H1 (cell line): Measurements from ENCODE around the gene VSX2. TPM values are rescaled to one million over a fixed set of nuclear protein-coding genes. Genes with fewer than 3 reads are reported as not detected.

Source experiments
- KDM4A ChIP-seq: IDR thresholded peaks from one replicate; pipeline ENCODE4 v1.7.1; 2012; ENCODE audit warnings: low read depth, mild to moderate bottlenecking, moderate library complexity, low read length, inconsistent platforms; ENCODE audit not compliant: severe bottlenecking
- RNF2 ChIP-seq: fragments of 200-900, 300-1000 bp; sonication (generic); IDR thresholded peaks from 2 replicates; pipeline ENCODE4 v1.7.1; 2016; ENCODE audit warnings: borderline replicate concordance, low read depth, mild to moderate bottlenecking, antibody characterized with exemption, low read length; ENCODE audit not compliant: poor library complexity, severe bottlenecking; ENCODE audit errors: missing control alignments
- YY1 ChIP-seq: IDR thresholded peaks from 2 replicates; pipeline ENCODE4 v1.6.1; 2011; ENCODE audit warnings: low read depth, mild to moderate bottlenecking, low read length
- polyA plus RNA-seq, 7 experiments: library from polyadenylated mRNA; depleted of rRNA in 3 of 7; stranded (reverse) in 5 of 7; unstranded in 2 of 7; fragments of >200 nt in 5 of 7; fragments of 200-250 nt in 2 of 7; gene quantifications; 1 replicate in 5 of 7; 2 replicates in 1 of 7; 4 replicates in 1 of 7; pipeline versions ENCODE4 v1.2.1 to v1.2.3, GENCODE V29; 2011 to 2013; ENCODE audit warnings: missing spikeins in 2 of 7, mixed read lengths in 2 of 7
- total RNA-seq: library from RNA; stranded (reverse); fragmentation: NEBNext Ultra II Directional; extraction: Animal tissue kit (Norgen Biotek cat#: 25700); gene quantifications from 2 replicates; pipeline ENCODE4 v1.2.1, GENCODE V29; 2021
- TF ChIP-seq, protein P1 (sequence below): IDR thresholded peaks from 2 replicates; pipeline ENCODE4 v1.6.1; 2012; ENCODE audit warnings: low read length, inconsistent platforms

Gene VSX2
- total and polyA plus RNA-seq, 2 of the 8 experiments (the other 6 are each of a cell fraction or from before 2014, with no cell fraction given): 0.08 to 0.22 TPM

DNA sequence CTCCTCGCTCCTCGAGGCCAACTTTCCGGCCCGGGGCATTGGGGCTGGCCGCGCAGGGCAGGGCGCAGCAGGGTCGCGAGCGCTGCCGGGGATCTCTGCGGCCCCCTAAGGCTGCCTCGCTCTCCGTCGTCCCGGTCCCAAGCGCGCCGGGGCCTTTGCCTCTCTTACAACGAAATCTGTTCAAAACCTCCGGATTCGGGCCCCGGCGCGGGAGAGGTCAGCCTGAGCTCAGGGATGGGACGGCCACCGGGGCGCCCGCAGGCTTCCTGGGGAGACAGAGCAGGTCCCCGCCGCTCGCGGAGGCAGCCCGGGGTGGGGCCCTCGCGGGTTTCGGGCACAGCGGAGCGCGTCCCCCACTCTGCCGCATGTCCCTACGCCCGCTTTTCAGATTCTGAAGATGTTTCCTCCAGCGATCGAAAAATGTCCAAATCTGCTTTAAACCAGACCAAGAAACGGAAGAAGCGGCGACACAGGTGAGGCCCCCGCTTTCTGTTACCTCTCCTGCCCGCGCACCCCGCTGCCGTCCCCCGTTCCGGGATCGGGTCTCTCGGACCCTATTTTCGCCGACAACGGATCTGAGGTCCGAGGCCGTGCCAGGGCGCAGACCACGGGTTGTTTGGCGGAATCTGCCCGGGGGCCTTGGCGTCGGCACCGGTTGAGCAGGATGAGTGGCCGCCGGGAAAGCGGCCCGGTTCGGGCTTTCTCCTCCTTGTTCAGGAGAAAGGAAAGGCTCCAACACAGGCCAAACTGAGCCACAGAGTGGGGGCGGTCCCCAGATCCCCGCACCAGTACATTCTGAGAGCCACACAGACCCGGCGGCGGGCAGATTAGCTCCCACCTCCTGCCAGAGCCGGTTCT lies 1.8 kb downstream of the VSX2 start (continued):
- TF ChIP-seq, protein P1, sequence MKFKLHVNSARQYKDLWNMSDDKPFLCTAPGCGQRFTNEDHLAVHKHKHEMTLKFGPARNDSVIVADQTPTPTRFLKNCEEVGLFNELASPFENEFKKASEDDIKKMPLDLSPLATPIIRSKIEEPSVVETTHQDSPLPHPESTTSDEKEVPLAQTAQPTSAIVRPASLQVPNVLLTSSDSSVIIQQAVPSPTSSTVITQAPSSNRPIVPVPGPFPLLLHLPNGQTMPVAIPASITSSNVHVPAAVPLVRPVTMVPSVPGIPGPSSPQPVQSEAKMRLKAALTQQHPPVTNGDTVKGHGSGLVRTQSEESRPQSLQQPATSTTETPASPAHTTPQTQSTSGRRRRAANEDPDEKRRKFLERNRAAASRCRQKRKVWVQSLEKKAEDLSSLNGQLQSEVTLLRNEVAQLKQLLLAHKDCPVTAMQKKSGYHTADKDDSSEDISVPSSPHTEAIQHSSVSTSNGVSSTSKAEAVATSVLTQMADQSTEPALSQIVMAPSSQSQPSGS: no peak
- peak; percentile 35 for TF ChIP-seq KDM4A
- no peak for TF ChIP-seq YY1
- peak; percentile 99 for TF ChIP-seq RNF2
